RWPE2 (cell line): ENCODE measurements around the gene MGRN1.

Experiments used
- ATAC-seq: fragments of 200-7000 bp; cut with Tn5 transposase; 3 replicates; pipeline ENCODE4 v1.9.1; 2021; ENCODE audit warnings: low read depth
- DNase-seq: peaks from one replicate; pipeline ENCODE4 v3.0.0-alpha.2; 2020; ENCODE audit warnings: low spot score
- H3K27ac ChIP-seq: fragments of 450-650 bp; 2 replicates; pipeline ENCODE4 v1.5.1; 2017; ENCODE audit warnings: mild to moderate bottlenecking; ENCODE audit not compliant: poor library complexity, severe bottlenecking
- H3K27me3 ChIP-seq: fragments of 250-450 bp; sonication (Bioruptor Pico); 2 replicates; pipeline ENCODE4 v1.5.1; 2021; ENCODE audit warnings: mild to moderate bottlenecking, moderate library complexity; ENCODE audit not compliant: insufficient read depth, poor library complexity, severe bottlenecking
- H3K36me3 ChIP-seq: fragments of 250-450 bp; sonication (Bioruptor Pico); 2 replicates; pipeline ENCODE4 v1.5.1; 2020; ENCODE audit warnings: low read depth, mild to moderate bottlenecking, moderate library complexity
- H3K4me1 ChIP-seq: fragments of 250-450 bp; sonication (Bioruptor Pico); 2 replicates; pipeline ENCODE4 v1.5.1; 2021; ENCODE audit warnings: mild to moderate bottlenecking, moderate library complexity; ENCODE audit not compliant: insufficient read depth, poor library complexity, severe bottlenecking
- H3K4me3 ChIP-seq: fragments of 250-450 bp; sonication (Bioruptor Pico); 2 replicates; pipeline ENCODE4 v1.5.1; 2021; ENCODE audit warnings: mild to moderate bottlenecking, moderate library complexity; ENCODE audit not compliant: severe bottlenecking
- H3K9me3 ChIP-seq: fragments of 250-450 bp; sonication (Bioruptor Pico); 2 replicates; pipeline ENCODE4 v1.5.1; 2021; ENCODE audit warnings: mild to moderate bottlenecking, moderate library complexity; ENCODE audit not compliant: severe bottlenecking
- CTCF ChIP-seq: fragments of 450-650 bp; IDR thresholded peaks from one replicate; pipeline ENCODE4 v1.5.1; 2017; ENCODE audit warnings: mild to moderate bottlenecking, moderate library complexity; ENCODE audit not compliant: poor library complexity, severe bottlenecking

The MGRN1 gene

GRCh38 chr16:4714996-4715395 is 90.4 kb downstream of the MGRN1 start:
- ATAC-seq, result no peak
- H3K27ac ChIP-seq, result no peak overlapping the region
- TF ChIP-seq CTCF, result no peak
- H3K4me1 ChIP-seq, result no peaks in the 10 kb centered on the region
- DNase-seq, result no peak
- H3K9me3 ChIP-seq, result no peaks in the 10 kb centered on the region
- H3K4me3 ChIP-seq, result no peak overlapping the region
- H3K27me3 ChIP-seq, result no peaks in the 10 kb centered on the region
- peaks cover 48% of the 10 kb centered on the region for H3K36me3 ChIP-seq

- H3K4me3 ChIP-seq, result no peak overlapping the region
- H3K27me3 ChIP-seq, result no peaks in the 10 kb centered on the region
- ATAC-seq (no peak), DNase-seq (no peak)
- peaks cover 38% of the 10 kb centered on the region for H3K36me3 ChIP-seq
- H3K4me1 ChIP-seq, result no peaks in the 10 kb centered on the region
- no peaks in the 10 kb centered on the region for H3K9me3 ChIP-seq
- no peak overlapping the region for H3K27ac ChIP-seq
- no peak for TF ChIP-seq CTCF
Observed at GRCh38 chr16:4718466-4718865, 93.8 kb downstream of the MGRN1 start.

- no peaks in the 10 kb centered on the region for H3K27me3 ChIP-seq
- no peak for TF ChIP-seq CTCF
- no peaks in the 10 kb centered on the region for H3K4me1 ChIP-seq
- H3K9me3 ChIP-seq, result no peaks in the 10 kb centered on the region
- DNase-seq (no peak), ATAC-seq (no peak)
- H3K36me3 ChIP-seq, result peaks cover 50% of the 10 kb centered on the region
- H3K4me3 ChIP-seq, result no peak overlapping the region
- H3K27ac ChIP-seq, result no peak overlapping the region
Observed at GRCh38 chr16:4723071-4723767, 98.6 kb downstream of the MGRN1 start.

- no peak for ATAC-seq
- DNase-seq, result no peak
- Histone ChIP-seq H3K27ac (no peak overlapping the region), H3K4me3 (no peak overlapping the region), H3K9me3 (no peaks in the 10 kb centered on the region), H3K36me3 (peaks cover 56% of the 10 kb centered on the region), H3K27me3 (no peaks in the 10 kb centered on the region), H3K4me1 (no peaks in the 10 kb centered on the region)
- no peak for TF ChIP-seq CTCF
Observed at GRCh38 chr16:4724661-4725270, 100.1 kb downstream of the MGRN1 start.

- ATAC-seq, result no peak
- Histone ChIP-seq H3K9me3 (no peaks in the 10 kb centered on the region), H3K27me3 (no peaks in the 10 kb centered on the region), H3K4me1 (no peaks in the 10 kb centered on the region), H3K36me3 (peaks cover 73% of the 10 kb centered on the region), H3K4me3 (no peak overlapping the region), H3K27ac (no peak overlapping the region)
- no peak for DNase-seq
- no peak for TF ChIP-seq CTCF
Observed at GRCh38 chr16:4726616-4727015, 102.0 kb downstream of the MGRN1 start.
